ENCODE measurements around the gene PARPBP. TPM values are rescaled to one million over a fixed set of nuclear protein-coding genes. Genes with fewer than 3 reads are reported as not detected.

PARPBP gene
- total and polyA plus RNA-seq, 2 of the 13 experiments (the other 11 are each of a cell fraction or from before 2014, with no cell fraction given) = 6.7 to 28.4 TPM

DNA sequence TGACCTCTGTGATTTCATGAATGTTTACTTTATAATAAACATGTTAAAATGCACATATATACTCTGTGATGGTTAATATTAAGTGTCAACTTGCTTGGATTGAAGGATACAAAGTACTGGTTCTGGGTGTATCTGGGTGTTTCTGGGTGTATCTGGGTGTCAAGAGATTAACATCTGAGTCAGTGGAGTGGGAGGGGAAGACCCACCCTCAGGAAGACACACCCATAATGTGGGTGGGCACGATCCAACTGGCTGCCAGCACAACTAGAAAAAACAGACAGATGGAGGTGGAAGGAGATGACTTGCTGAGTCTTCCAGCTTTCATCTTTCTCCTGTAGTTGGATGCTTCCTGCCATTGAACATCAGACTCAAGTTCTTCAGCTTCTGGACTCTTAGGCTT lies 12.0 kb upstream of the PARPBP start:
- Histone ChIP-seq H3K9ac (ENCODE audit: insufficient read depth, low read depth, low read length) (no peak overlapping the region), H3K4me2 (ENCODE audit: low read depth, low read length) (no peak overlapping the region), H3K9me3 (ENCODE audit: low read length) (peaks cover 21% of the 10 kb centered on the region), H3K79me2 (ENCODE audit: insufficient read depth, low read length) (no peaks in the 10 kb centered on the region), H2AFZ (ENCODE audit: low read length) (no peak overlapping the region), H3K27me3 (ENCODE audit: control insufficient read depth in 1 of 2, insufficient read depth in 2 of 2, low read length in 2 of 2) (no peaks in the 10 kb centered on the region), H4K20me1 (ENCODE audit: insufficient read depth, low read length) (no peaks in the 10 kb centered on the region), H3K27ac (ENCODE audit: extremely low read length, insufficient read depth, low read length) (no peak overlapping the region), H3K4me1 (ENCODE audit: insufficient read depth, low read length) (no peaks in the 10 kb centered on the region), H3K36me3 (replicated peaks in 1 of 2; ENCODE audit: control insufficient read depth in 1 of 2, insufficient read depth in 2 of 2, low read length in 2 of 2) (peaks cover 14 to 48% of the 10 kb centered on the region in 2 experiments; a peak in 4 of 5 replicates), H3K4me3 (replicated peaks in 1 of 3; ENCODE audit: insufficient read depth in 1 of 3, low read depth in 2 of 3, low read length in 3 of 3) (no peak overlapping the region)
- FAIRE-seq (no peak), ATAC-seq (no peak), DNase-seq (ENCODE audit: low spot score) (no peak)
- intact Hi-C loops (cut with micrococcal nuclease; ENCODE audit: unreplicated experiment) (no loop called here), in situ Hi-C loops (cut with HindIII; ENCODE audit: extremely low pct_ligation_motif_present, low pct_unique_long_range_greater_than_20kb) (no loop called here)
- ChIA-PET CTCF (ENCODE audit: low intra/inter-chr PET ratio, low total read pairs) (no interaction called here), POLR2A (no interaction called here)
- WGBS (ENCODE audit: low lambda C conversion rate) = 88% methylated on average over 1 of the region's 1 CpG
- no TSS peak for BruUV-seq (replicated peaks)
- TF ChIP-seq ZNF136 (CRISPR knock-in tag; IDR thresholded peaks at IDR 0.05; ENCODE audit: low read depth) (no peak), SMAD3 (CRISPR knock-in tag; IDR thresholded peaks at IDR 0.05) (no peak), POLR2G (IDR thresholded peaks at IDR 0.05; ENCODE audit: low read depth, low read length) (no peak), ZNF180 (CRISPR knock-in tag; IDR thresholded peaks at IDR 0.05; ENCODE audit: borderline replicate concordance, low read depth) (no peak), ZNF709 (CRISPR knock-in tag; IDR thresholded peaks at IDR 0.05) (no peak), SOX6 (IDR thresholded peaks at IDR 0.05) (no peak), SOX6 (CRISPR knock-in tag; IDR thresholded peaks at IDR 0.05) (no peak), NCOA5 (CRISPR knock-in tag; IDR thresholded peaks at IDR 0.05) (no peak), ZMYM4 (CRISPR knock-in tag; IDR thresholded peaks at IDR 0.05) (no peak), PHF8 (CRISPR knock-in tag; IDR thresholded peaks at IDR 0.05) (no peak), POLR2AphosphoS5 (IDR thresholded peaks at IDR 0.05; ENCODE audit: low read depth, low read length) (no peak), SRSF4 (IDR thresholded peaks at IDR 0.05; ENCODE audit: low read depth, low read length, poor library complexity, severe bottlenecking) (no peak), ZNF879 (CRISPR knock-in tag; IDR thresholded peaks at IDR 0.05) (no peak), HOXA7 (CRISPR knock-in tag; IDR thresholded peaks at IDR 0.05) (no peak), TCF7L2 (IDR thresholded peaks at IDR 0.05; ENCODE audit: low read depth, low read length) (no peak)
- TF ChIP-seq, protein P1, sequence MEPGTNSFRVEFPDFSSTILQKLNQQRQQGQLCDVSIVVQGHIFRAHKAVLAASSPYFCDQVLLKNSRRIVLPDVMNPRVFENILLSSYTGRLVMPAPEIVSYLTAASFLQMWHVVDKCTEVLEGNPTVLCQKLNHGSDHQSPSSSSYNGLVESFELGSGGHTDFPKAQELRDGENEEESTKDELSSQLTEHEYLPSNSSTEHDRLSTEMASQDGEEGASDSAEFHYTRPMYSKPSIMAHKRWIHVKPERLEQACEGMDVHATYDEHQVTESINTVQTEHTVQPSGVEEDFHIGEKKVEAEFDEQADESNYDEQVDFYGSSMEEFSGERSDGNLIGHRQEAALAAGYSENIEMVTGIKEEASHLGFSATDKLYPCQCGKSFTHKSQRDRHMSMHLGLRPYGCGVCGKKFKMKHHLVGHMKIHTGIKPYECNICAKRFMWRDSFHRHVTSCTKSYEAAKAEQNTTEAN (CRISPR knock-in tag; conservative IDR thresholded peaks at IDR 0.05) = no peak
- TF ChIP-seq, protein P2, sequence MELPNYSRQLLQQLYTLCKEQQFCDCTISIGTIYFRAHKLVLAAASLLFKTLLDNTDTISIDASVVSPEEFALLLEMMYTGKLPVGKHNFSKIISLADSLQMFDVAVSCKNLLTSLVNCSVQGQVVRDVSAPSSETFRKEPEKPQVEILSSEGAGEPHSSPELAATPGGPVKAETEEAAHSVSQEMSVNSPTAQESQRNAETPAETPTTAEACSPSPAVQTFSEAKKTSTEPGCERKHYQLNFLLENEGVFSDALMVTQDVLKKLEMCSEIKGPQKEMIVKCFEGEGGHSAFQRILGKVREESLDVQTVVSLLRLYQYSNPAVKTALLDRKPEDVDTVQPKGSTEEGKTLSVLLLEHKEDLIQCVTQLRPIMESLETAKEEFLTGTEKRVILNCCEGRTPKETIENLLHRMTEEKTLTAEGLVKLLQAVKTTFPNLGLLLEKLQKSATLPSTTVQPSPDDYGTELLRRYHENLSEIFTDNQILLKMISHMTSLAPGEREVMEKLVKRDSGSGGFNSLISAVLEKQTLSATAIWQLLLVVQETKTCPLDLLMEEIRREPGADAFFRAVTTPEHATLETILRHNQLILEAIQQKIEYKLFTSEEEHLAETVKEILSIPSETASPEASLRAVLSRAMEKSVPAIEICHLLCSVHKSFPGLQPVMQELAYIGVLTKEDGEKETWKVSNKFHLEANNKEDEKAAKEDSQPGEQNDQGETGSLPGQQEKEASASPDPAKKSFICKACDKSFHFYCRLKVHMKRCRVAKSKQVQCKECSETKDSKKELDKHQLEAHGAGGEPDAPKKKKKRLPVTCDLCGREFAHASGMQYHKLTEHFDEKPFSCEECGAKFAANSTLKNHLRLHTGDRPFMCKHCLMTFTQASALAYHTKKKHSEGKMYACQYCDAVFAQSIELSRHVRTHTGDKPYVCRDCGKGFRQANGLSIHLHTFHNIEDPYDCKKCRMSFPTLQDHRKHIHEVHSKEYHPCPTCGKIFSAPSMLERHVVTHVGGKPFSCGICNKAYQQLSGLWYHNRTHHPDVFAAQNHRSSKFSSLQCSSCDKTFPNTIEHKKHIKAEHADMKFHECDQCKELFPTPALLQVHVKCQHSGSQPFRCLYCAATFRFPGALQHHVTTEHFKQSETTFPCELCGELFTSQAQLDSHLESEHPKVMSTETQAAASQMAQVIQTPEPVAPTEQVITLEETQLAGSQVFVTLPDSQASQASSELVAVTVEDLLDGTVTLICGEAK (IDR thresholded peaks at IDR 0.05) = no peak
- TF ChIP-seq, protein P2 (CRISPR knock-in tag; IDR thresholded peaks at IDR 0.05) = no peak
